Stimulated activated CD4-positive, alpha-beta T cell treated with anti-CD3 and anti-CD28 coated beads, Interleukin-12 subunit alpha, Interleukin-12 subunit beta, amount 100 ng/mL, for 24 hours (primary cell): Measurements from ENCODE around the gene SH3PXD2A.

Source experiments
- DNase-seq, 2 experiments: peaks; one replicate each; pipeline ENCODE4 v3.0.0-alpha.2; 2020; ENCODE audit warnings: low read depth in 2 of 2

SH3PXD2A gene

DNA sequence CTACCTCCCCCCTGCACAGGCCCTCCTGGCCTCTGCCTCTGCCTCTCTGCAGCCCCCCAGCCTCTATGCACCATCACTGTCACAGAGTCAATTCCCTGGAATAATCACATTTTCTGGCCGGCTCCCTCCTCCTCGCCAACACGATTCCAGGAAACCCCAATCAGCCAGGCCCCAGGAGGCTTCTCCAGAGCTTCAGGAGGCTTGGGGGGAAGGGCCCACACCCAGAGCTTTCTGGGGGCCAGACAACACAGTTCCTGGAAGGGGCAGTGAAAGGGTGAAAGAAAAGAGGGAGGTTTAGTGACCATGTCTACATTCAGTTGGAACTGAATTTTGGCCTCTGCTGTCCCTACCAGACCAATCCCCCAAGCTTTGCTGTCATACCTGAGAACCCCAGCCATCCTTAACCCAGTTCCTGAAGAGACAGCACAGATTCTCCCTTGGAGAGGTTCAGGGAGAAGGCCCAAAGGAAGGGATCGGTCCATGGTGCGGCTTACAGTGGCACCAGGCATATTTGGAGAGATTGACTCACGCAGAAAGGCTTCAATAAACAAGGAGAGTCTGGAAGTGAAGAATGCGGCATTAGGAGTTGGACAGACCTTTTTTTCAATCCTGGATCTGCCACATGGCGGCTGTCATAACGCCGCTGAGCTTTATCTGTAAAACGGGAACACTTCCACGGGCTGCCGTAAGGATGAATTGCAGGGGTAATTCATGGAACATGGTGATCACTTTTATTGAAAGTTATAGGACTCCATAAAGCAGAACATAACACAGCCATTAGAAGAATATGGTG is 272.8 kb downstream of the SH3PXD2A start:
- no peak for DNase-seq

DNA sequence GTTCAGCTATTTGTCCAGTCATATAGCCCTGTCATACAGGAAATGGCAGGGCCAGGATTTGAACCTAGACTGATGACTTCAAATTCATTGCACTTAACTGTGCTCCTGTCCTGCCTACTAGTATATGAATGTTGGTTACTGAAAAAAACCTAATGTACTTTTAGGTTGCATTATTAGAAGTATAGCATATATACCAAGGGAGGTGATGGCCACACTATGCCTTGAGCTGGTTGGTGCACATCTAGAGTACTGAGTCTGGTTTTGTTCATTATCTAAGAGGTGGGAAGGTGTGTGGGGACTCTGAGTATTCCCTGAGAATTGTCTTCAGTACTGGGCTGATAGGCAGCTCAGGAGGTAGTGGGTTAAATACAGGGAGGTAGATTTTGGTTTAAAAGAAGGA is 273.9 kb downstream of the SH3PXD2A start:
- DNase-seq = no peak

DNA sequence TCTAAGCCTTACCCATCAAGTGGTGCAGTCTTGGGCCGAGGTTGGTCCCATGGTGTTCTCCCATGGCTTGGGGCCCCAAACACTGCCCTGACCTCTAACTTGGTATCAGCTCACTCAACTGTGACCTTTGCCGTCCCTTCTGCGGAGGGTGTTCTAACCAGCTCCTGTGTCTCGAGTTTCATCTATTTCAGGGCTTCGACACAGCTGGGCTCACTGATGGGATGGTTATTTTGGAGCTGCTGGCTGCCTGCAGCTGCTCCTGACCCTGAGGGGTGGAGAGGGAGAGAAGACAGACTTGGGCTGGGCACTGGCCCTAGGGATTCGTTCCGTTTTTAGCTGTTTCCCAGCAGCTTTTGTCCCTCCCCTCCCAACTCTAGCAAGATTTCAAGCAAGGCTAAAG is 274.9 kb downstream of the SH3PXD2A start:
- DNase-seq = no peak

DNA sequence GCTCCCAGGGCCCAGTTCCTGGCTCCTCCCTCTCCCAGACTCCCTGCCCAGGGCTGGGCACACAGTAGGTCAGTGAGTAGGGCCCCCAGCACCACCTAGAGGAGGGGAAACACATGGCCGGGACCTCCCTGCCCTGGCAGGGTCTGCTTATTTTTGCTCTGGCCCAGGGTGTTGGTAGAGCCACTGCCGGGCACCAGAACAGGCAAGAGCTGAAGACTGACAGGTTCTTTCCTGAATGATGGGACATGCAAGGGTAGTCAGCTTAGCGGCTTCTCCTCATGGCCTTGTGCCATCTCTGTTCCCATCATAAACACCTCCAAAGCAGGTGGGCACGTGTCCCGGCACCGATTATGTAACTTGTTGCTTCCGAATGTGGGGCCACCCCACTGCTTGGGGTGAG is 275.4 kb downstream of the SH3PXD2A start:
- DNase-seq = no peak

DNA sequence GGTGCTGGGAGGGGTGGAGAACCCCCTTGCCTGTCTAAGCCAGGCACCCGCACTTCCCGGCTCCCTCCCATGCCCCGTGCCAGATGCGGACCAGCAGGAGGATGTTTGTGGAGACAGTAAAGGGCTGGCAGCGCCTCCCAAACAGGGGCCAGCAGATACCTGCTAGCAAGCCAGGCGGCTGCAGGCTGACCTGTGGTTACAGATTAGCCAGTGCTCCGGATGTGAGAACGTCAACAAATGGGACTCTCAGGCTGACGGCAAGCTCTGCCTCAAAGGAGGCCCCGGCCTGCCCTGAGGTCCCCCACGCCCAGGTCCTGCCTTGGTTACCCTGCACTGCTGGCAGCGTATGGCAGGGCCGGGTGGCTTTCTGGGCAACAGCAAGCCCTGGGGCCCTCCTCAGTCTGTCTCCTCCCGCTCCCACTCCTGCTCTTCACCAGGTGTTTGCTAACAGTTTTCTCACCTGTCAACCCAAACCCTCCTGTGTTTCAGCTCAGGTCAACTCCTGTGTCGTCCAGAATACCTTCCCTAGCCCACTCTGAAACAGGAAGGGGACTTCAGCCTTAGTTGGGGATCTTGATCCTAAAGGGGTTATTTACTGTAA is 276.5 kb downstream of the SH3PXD2A start:
- DNase-seq = no peak

DNA sequence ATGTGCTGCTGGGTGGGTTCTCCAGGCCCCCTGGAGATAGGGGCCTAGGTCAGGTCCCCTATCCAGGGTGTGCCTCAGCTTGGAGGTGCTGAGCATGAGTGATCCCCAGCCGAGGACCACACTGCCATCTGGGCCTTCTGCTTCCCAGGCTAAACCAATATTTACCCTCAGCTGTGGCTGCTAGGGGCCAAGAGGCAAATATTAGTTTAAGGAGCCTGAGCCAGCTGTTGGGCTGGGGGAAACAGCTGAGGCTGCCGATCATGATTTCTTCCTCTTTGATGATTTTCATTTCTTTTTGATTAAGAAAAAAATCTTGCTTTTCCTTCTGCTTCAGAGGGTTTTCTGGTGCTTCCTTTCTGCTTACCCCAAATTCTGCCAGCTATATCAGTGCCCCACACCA is 278.5 kb downstream of the SH3PXD2A start:
- DNase-seq = no peak

DNA sequence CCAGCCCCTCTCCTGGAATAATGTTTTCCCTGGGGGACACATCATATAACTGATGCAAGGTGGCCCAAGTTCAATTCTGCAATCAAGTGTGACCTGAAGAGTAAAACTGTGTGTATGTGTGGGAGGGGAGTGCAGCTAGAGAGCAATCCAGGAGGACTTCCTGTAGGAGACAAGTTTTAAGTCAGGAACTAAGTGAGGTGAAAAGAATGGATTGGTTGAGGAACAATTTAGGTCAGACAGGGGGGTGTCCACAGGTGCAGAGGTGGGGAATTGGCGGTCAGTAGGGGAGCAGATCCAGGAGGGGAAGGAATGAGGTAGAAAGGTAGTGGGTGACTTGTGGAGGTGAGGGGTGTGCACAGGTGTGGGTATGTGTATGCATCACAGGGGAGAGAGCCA is 279.3 kb downstream of the SH3PXD2A start:
- no peak for DNase-seq

DNA sequence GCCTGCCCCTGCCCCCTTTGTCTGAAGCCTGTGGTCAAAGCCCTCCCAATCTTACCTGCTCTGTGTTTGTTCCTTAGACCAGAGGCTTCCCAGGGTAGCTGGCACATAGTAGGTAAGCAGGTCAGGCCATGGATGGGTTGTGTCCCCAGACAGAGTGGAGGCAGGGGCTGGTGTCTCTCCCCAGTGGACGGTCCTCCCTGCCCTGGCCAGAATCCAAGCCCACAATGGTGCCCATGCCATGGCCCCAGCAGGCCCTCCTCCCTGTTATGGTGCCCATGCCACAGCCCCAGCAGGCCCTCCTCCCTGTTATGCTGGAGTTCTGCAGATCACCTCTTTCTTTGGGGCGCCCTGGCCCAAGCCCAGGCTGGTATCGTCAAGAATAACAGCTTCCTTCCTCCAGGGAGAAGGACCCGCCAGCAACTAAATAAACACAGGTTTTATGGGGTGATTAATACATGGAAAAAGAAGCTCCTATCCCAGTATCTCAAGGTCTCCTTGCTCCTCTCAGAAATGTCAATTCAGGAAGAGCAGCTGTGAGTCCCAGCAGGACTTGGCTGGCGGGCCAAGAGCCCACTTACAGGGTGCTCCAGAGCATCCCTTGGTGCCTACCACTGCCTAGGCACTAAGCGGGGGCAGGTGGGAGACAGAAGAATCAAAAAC is 279.8 kb downstream of the SH3PXD2A start:
- no peak for DNase-seq

DNA sequence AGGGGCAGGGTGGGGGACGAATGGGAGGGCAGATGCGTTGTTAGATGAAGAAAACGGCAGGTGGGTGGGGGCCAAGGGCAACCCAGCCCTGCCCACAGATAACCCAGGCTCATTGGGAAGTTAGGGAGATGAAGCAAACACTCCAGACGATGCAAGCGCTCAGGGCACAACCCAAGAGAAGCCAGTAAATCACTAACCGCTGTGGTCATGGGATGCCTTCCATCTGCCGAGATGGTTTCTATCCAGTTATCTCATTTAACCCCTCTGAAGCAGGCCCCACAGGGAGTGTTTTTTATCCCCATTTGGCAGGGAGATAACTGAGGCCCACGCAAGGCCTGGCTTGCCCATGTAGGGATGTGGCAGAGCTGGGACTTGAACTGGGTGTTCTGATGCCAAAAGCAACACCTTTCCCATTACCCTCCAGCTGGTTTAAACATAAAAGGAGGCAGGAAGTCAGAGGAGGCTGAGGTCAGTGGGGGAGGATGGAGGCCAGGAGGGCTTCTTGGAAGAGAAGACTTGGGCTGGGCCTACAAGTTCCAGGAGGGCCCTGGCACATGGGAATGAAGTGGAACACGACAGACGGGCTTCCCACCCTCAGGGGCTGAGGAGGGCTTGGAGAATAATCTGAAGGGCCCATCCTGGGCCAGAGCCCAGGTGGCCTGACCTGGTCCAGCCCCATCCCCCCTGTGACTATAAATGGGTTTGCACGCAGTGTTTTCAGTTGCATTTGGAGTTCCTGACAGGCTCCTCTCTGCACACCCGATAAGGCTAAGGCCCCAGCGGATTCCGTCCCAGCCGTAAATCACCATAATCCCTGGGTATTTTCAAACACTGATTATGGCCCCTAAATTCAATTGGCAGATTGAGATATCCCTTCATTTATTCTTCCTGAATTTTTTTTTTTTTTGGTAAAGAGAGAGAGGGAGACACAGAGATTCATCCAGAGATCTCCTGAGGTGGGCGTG is 281.0 kb downstream of the SH3PXD2A start:
- DNase-seq = no peak

DNA sequence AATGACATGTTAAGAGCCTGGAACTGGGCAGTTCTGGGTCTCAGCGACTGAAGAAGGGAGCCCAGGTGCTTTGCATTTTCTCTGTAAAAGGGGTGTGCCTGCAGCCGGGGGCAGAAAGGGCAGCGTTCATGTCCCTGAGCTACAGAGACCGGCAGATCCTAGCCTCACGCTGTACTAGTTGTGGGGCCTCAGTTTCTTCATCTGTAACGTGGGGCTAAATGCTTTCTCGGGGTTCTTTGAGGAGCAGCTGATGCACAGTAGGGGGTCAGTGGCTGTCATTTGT is 282.2 kb downstream of the SH3PXD2A start:
- DNase-seq = no peak

DNA sequence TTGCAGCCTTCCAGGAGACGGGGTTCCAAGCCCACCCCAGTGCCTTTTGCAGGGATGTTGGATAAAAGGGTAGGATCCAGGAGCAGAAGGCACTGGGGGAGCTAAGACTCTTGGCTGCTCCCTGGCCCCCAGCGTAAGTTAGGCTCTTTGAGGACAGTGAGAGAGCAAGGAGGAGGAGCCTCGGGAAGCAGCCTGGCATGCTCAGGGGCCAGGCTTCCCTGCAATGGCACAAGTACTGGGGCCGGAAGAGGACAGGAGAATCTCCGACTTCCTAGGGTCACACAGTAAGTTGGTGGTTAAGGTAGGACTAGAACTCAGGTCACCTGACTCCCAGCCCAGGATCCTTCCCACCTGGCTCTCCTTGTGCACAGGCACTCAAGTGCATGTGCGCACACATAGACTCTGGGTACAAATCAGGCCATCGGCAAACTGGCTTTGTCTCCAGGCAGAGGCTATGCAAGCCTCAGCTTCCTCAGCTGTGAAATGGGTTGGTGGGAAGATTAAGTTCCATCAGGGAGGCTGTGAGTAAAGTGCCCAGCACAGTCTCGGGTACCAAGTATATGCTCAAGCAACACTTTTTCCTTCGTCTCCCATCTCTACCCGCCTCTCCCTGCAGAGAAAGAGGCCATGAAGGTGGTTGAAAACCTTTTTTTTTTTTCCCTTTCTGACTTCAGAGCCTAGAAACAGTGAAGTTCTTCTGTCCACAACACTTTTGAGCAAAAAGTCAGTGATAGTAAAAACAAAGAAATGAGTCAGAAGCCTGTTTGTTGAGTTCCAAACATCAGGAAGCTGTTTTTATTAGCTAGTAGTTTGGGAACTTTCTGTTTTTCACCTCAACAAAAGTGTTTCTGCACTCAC is 282.8 kb downstream of the SH3PXD2A start:
- no peak for DNase-seq

DNA sequence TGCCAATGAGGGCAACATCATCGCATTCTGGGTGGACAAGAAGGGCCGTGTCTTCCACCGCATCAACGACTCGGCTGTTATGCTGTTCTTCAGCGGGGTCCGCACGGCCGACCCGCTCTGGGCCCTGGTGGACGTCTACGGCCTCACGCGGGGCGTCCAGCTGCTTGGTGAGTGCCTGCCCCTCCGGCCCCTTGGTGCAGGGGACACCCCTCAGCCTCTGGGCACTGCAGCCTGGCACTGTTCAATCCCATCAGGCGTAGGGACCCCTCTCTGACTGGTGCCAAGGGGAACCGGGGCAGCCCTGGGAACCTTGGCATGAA is 283.8 kb downstream of the SH3PXD2A start:
- no peak for DNase-seq

DNA sequence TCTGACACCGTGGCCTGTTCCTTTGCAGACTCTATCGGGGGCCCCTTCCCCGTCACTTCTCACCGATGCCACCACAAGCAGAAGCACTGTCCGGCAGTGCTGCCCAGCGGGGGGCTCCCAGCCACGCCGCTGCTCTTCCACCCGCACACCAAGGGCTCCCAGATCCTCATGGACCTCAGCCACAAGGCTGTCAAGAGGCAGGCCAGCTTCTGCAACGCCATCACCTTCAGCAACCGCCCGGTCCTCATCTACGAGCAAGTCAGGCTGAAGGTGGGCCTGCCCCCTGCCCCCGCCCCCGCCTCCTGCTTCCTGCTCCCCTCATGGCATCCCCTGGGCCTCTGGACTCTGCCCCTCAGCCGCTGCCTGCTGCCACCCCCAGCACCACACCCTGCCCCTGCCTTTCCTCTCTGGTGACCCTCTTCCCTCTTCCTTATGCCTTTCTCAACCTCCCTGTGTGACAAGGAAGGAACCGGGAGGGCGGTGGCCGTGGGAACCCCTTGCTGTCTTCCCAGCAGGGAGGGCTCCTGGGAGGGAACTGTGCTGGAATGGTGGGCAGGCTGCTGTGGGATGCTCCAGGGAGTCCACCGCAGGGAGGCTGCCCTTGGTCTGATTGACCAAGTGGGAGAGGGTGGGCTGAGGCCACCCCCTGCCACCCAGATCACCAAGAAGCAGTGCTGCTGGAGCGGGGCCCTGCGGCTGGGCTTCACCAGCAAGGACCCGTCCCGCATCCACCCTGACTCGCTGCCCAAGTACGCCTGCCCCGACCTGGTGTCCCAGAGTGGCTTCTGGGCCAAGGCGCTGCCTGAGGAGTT is 284.3 kb downstream of the SH3PXD2A start:
- no peak for DNase-seq

DNA sequence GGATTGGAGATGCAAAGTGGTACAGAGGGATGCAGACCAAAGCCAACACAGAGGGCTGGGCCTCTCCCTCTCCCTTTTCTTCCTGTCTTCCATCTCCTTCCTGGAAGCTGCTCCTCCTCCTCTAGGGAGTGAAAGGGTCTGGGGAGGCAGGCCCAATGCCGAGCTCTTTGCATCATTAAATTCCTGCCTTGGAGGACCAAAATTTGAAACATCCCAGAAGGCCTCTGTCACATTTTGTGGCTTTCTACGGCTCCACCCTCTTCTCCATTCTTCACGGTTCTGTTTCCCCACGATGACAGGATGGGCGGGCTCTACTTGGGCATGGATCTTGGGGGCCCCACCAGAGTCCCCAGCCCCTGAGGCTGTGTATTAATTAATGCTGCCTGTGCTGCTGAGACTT is 285.5 kb downstream of the SH3PXD2A start:
- DNase-seq = no peak

DNA sequence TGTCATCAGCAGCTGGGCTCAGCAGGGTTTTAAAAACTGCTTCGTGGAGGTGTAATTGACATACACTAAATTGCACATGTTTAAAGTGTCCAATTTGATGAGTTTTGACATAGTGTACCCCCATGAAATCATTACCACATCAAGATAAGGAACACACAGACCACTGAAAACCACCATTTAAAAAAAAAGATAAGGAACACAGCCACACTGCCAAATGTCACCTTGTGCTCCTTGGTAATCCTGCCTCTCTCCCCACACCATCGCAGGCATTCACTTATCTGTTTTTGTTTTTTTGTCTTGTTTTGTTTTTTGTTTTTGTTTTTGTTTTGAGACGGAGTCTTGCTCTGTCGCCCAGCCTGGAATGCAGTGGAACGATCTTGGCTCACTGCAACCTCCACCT is 286.9 kb downstream of the SH3PXD2A start:
- no peak for DNase-seq

DNA sequence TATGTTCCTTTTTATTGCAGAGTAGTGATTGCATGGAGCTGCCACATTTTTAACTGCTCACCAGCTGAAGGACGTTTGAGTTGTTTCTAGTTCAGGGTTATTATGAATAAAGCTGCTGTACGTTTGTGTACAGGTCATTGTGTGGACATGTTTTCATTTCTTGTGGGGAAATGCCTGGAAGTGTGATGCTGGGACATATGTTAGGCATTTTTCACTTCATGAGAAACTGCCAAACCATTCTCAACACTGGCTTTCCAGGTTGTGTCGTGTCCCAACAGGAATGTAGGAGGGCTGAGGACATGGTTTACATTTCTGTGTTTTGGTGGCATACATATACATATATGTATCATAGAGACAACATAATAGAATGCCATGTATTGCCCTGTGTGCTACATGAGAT is 288.8 kb downstream of the SH3PXD2A start:
- no peak for DNase-seq

DNA sequence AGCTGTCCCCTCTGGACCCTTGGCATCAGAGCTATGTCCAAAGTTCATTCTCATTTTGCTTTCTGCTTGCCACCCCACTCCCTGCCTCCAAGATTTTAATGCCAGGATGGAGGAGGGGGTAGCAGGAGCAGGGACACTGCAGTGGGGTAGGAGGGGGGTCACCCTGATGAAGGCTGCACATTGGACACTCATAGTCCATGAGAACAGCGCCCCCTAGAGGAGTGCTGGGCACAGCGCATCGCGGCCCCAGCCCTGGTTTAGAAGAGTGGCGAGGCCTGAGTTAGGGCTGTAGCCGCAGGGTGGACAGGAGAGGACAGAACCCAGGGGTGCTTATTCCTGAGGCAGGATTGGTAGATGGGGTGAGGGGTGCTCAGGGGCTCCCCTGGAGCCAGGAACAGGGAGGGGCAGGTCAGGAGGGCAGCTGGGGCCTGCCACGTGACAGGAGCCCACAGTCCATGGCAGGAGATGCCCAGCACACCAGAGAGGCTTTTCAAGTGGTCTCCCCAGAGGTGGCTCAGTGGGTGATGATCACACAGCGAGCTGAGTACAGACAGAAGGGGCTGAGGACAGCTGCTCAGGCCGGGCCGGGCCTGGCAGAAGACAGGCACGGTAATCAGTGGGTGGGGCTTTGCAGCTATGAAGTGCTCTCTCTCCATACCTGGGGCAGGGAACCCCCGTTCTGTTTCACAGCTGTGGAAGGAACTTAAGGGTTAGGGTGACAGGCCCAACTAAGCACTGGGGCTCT is 290.4 kb downstream of the SH3PXD2A start:
- peak in 1 of 2 experiments; percentile 41 for DNase-seq

DNA sequence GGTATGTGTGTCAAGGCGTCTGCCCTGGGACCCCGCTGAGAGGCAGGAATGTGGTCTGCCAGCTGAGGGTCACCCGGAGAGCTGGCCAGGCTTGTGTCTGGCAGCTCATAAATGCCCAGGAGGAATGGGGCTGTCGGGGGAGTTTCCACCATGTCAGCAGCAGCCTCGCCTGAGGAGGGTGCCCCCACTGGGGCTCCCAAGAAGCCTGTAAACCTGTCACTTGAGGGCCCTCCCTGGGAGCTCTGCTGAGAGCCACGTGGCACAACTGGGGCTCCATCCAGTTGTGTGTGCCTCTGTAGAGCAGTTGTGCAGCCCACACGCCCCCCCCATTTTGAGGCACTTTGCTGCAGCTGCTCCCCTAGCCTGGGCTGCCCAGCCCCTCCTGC is 291.3 kb downstream of the SH3PXD2A start:
- DNase-seq = no peak

DNA sequence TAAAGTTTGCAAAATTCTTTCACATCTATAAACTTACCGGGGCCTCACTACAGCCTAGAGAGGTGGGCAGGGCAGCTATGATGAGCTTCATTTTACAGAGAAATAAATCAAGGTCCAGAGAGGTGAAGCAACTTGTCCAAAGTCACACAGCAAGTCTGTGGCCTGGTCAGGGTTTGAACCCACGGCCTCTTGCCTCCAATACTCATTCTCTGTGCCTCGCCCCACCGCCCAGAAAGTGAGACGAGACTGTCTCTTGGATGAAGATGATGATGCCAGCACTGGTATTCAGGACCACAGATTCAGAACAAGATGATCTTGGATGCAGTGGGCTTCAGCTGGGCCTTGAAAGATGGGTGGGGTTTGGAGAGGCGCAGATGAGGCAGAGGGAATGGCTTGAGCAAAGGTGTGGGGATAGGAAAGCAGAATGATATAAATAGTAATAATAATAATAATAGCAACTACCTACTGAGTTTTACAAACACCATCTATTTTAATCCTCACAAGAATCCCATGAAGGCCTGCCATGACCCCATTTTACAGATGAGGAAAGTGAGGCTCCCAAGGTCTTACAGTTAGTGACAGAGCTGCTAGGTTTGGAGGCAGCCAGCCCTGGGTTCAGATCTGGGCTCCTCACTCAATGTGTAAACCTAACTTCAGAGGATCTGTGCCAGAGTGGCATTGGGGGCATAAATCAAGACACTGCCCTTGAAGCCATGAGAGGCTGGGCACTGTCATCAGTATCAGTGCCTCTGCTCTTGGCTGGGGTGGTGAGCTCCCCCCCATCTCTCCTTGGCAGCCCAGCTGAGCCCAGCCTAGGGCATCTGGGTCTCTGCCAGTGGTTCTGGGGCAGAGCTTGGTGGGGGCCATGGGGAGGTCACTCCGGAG is 291.9 kb downstream of the SH3PXD2A start:
- DNase-seq = no peak
